ENCODE measurements around the gene ARX.
A peak's percentile ranks its signal among the peaks of the same experiment; 100 is the strongest.

The ARX gene

GRCh38 chrX:25034889-25035288 lies 19.1 kb upstream of the ARX start:
- Histone ChIP-seq H3K9me3 (ENCODE audit: control insufficient read depth, low read length) (no peaks in the 10 kb centered on the region), H3K23ac (ENCODE audit: low read length in 2 of 2) (no peak overlapping the region), H3K4me2 (ENCODE audit: low read length, poor library complexity, severe bottlenecking) (no peak overlapping the region), H3K4me1 (ENCODE audit: control insufficient read depth, insufficient read depth, low read depth, low read length) (no peaks in the 10 kb centered on the region), H3K14ac (ENCODE audit: low read length in 2 of 2) (no peak overlapping the region), H2BK5ac (ENCODE audit: low read depth, low read length, poor library complexity, severe bottlenecking) (no peak overlapping the region), H2BK12ac (ENCODE audit: low read length in 2 of 2) (no peak overlapping the region), H3K9ac (ENCODE audit: low read length) (no peak overlapping the region), H3K4ac (ENCODE audit: low read depth in 1 of 2, low read length in 2 of 2) (no peak overlapping the region), H3K4me3 (ENCODE audit: insufficient read depth in 1 of 2, low read depth in 1 of 2, low read length in 2 of 2) (no peak overlapping the region), H3K27me3 (ENCODE audit: control insufficient read depth in 1 of 2, insufficient read depth in 1 of 2, low read length in 2 of 2) (peaks cover 0 to 9% of the 10 kb centered on the region in 2 experiments), H4K91ac (ENCODE audit: low read length) (no peak overlapping the region), H2AK5ac (ENCODE audit: low read length, severe bottlenecking) (no peak overlapping the region), H4K8ac (ENCODE audit: low read length) (no peak overlapping the region), H3K36me3 (ENCODE audit: control insufficient read depth in 1 of 2, insufficient read depth in 2 of 2, low read depth in 1 of 2, low read length in 2 of 2) (no peaks in the 10 kb centered on the region), H3K79me1 (replicated peaks; ENCODE audit: low read length, poor library complexity, severe bottlenecking) (no peaks in the 10 kb centered on the region), H3K18ac (ENCODE audit: low read depth in 1 of 2, low read length in 2 of 2) (no peak overlapping the region), H3K27ac (ENCODE audit: low read length, poor library complexity, severe bottlenecking) (no peak overlapping the region), H2BK120ac (ENCODE audit: low read depth, low read length) (no peak overlapping the region), H2BK15ac (ENCODE audit: low read depth, poor library complexity, severe bottlenecking) (no peak overlapping the region), H2AFZ (ENCODE audit: low read depth, low read length) (no peak overlapping the region)
- 70% methylated on average over 1 of the region's 3 CpGs for WGBS
- DNase-seq, result no peak

- 91% methylated on average over 16 of the region's 16 CpGs for WGBS
- Histone ChIP-seq H3K18ac (ENCODE audit: low read depth in 1 of 2, low read length in 2 of 2) (no peak overlapping the region), H3K36me3 (ENCODE audit: control insufficient read depth in 1 of 2, insufficient read depth in 2 of 2, low read depth in 1 of 2, low read length in 2 of 2) (no peaks in the 10 kb centered on the region), H3K9ac (ENCODE audit: low read length) (no peak overlapping the region), H3K4me3 (ENCODE audit: insufficient read depth in 1 of 2, low read depth in 1 of 2, low read length in 2 of 2) (no peak overlapping the region), H3K14ac (ENCODE audit: low read length in 2 of 2) (no peak overlapping the region), H2AK5ac (ENCODE audit: low read length, severe bottlenecking) (no peak overlapping the region), H3K27ac (ENCODE audit: low read length, poor library complexity, severe bottlenecking) (no peak overlapping the region), H3K4ac (ENCODE audit: low read depth in 1 of 2, low read length in 2 of 2) (no peak overlapping the region), H3K9me3 (ENCODE audit: control insufficient read depth, low read length) (no peaks in the 10 kb centered on the region), H3K23ac (ENCODE audit: low read length in 2 of 2) (no peak overlapping the region), H2AFZ (ENCODE audit: low read depth, low read length) (no peak overlapping the region), H3K4me2 (ENCODE audit: low read length, poor library complexity, severe bottlenecking) (no peak overlapping the region), H2BK120ac (ENCODE audit: low read depth, low read length) (no peak overlapping the region), H3K4me1 (ENCODE audit: control insufficient read depth, insufficient read depth, low read depth, low read length) (peaks cover 2% of the 10 kb centered on the region), H4K91ac (ENCODE audit: low read length) (no peak overlapping the region), H2BK5ac (ENCODE audit: low read depth, low read length, poor library complexity, severe bottlenecking) (no peak overlapping the region), H3K79me1 (replicated peaks; ENCODE audit: low read length, poor library complexity, severe bottlenecking) (no peaks in the 10 kb centered on the region), H2BK15ac (ENCODE audit: low read depth, poor library complexity, severe bottlenecking) (no peak overlapping the region), H2BK12ac (ENCODE audit: low read length in 2 of 2) (no peak overlapping the region), H4K8ac (ENCODE audit: low read length) (no peak overlapping the region), H3K27me3 (ENCODE audit: control insufficient read depth in 1 of 2, insufficient read depth in 1 of 2, low read length in 2 of 2) (peaks cover 6 to 32% of the 10 kb centered on the region in 2 experiments)
- no peak for DNase-seq
These were observed 13.6 kb upstream of the ARX start for GRCh38 chrX:25029288-25029825.

- Histone ChIP-seq H4K8ac (ENCODE audit: low read length) (no peak overlapping the region), H2BK5ac (ENCODE audit: low read depth, low read length, poor library complexity, severe bottlenecking) (no peak overlapping the region), H3K9me3 (ENCODE audit: control insufficient read depth, low read length) (no peaks in the 10 kb centered on the region), H3K27ac (ENCODE audit: low read length, poor library complexity, severe bottlenecking) (no peak overlapping the region), H2AK5ac (ENCODE audit: low read length, severe bottlenecking) (no peak overlapping the region), H2AFZ (ENCODE audit: low read depth, low read length) (no peak overlapping the region), H2BK12ac (ENCODE audit: low read length in 2 of 2) (no peak overlapping the region), H3K79me1 (replicated peaks; ENCODE audit: low read length, poor library complexity, severe bottlenecking) (no peaks in the 10 kb centered on the region), H3K9ac (ENCODE audit: low read length) (no peak overlapping the region), H3K36me3 (ENCODE audit: control insufficient read depth in 1 of 2, insufficient read depth in 2 of 2, low read depth in 1 of 2, low read length in 2 of 2) (no peaks in the 10 kb centered on the region), H3K4me1 (ENCODE audit: control insufficient read depth, insufficient read depth, low read depth, low read length) (peaks cover 2% of the 10 kb centered on the region), H3K27me3 (ENCODE audit: control insufficient read depth in 1 of 2, insufficient read depth in 1 of 2, low read length in 2 of 2) (peaks cover 9 to 38% of the 10 kb centered on the region in 2 experiments), H3K4ac (ENCODE audit: low read depth in 1 of 2, low read length in 2 of 2) (no peak overlapping the region), H3K14ac (ENCODE audit: low read length in 2 of 2) (no peak overlapping the region), H4K91ac (ENCODE audit: low read length) (no peak overlapping the region), H2BK120ac (ENCODE audit: low read depth, low read length) (no peak overlapping the region), H3K4me2 (ENCODE audit: low read length, poor library complexity, severe bottlenecking) (peak overlapping the region; percentile 34), H3K18ac (ENCODE audit: low read depth in 1 of 2, low read length in 2 of 2) (no peak overlapping the region), H3K4me3 (ENCODE audit: insufficient read depth in 1 of 2, low read depth in 1 of 2, low read length in 2 of 2) (no peak overlapping the region), H2BK15ac (ENCODE audit: low read depth, poor library complexity, severe bottlenecking) (no peak overlapping the region), H3K23ac (ENCODE audit: low read length in 2 of 2) (no peak overlapping the region)
- 100% methylated on average over 2 of the region's 7 CpGs for WGBS
- DNase-seq, result no peak
These were observed 13.0 kb upstream of the ARX start for GRCh38 chrX:25028726-25029125.

GRCh38 chrX:25026576-25026975 lies 10.8 kb upstream of the ARX start:
- no peak overlapping the region for H3K4ac ChIP-seq (ENCODE audit: low read depth in 1 of 2, low read length in 2 of 2)
- H3K36me3 ChIP-seq (ENCODE audit: control insufficient read depth in 1 of 2, insufficient read depth in 2 of 2, low read depth in 1 of 2, low read length in 2 of 2), result no peaks in the 10 kb centered on the region
- no peak overlapping the region for H2BK120ac ChIP-seq (ENCODE audit: low read depth, low read length)
- H4K8ac ChIP-seq (ENCODE audit: low read length), result no peak overlapping the region
- H3K4me1 ChIP-seq (ENCODE audit: control insufficient read depth, insufficient read depth, low read depth, low read length), result peaks cover 6% of the 10 kb centered on the region
- DNase-seq, result no peak
- H3K4me2 ChIP-seq (ENCODE audit: low read length, poor library complexity, severe bottlenecking), result no peak overlapping the region
- H2BK5ac ChIP-seq (ENCODE audit: low read depth, low read length, poor library complexity, severe bottlenecking), result no peak overlapping the region
- no peaks in the 10 kb centered on the region for H3K79me1 ChIP-seq (replicated peaks; ENCODE audit: low read length, poor library complexity, severe bottlenecking)
- H3K9me3 ChIP-seq (ENCODE audit: control insufficient read depth, low read length), result no peaks in the 10 kb centered on the region
- H2BK15ac ChIP-seq (ENCODE audit: low read depth, poor library complexity, severe bottlenecking), result no peak overlapping the region
- H3K27ac ChIP-seq (ENCODE audit: low read length, poor library complexity, severe bottlenecking), result no peak overlapping the region
- no peak overlapping the region for H3K14ac ChIP-seq (ENCODE audit: low read length in 2 of 2)
- no peak overlapping the region for H3K4me3 ChIP-seq (ENCODE audit: insufficient read depth in 1 of 2, low read depth in 1 of 2, low read length in 2 of 2)
- no peak overlapping the region for H2BK12ac ChIP-seq (ENCODE audit: low read length in 2 of 2)
- no peak overlapping the region for H2AK5ac ChIP-seq (ENCODE audit: low read length, severe bottlenecking)
- no peak overlapping the region for H3K9ac ChIP-seq (ENCODE audit: low read length)
- H3K27me3 ChIP-seq (ENCODE audit: control insufficient read depth in 1 of 2, insufficient read depth in 1 of 2, low read length in 2 of 2), result peaks cover 26 to 60% of the 10 kb centered on the region in 2 experiments
- no peak overlapping the region for H3K18ac ChIP-seq (ENCODE audit: low read depth in 1 of 2, low read length in 2 of 2)
- no peak overlapping the region for H4K91ac ChIP-seq (ENCODE audit: low read length)
- no peak overlapping the region for H3K23ac ChIP-seq (ENCODE audit: low read length in 2 of 2)
- H2AFZ ChIP-seq (ENCODE audit: low read depth, low read length), result no peak overlapping the region
- 75% methylated on average over 4 of the region's 6 CpGs for WGBS

All from mesenchymal stem cell (in vitro differentiated cells and primary cell).